H1 (cell line): ENCODE data around the gene NDUFS5. TPM values are rescaled to one million over a fixed set of nuclear protein-coding genes. Genes with fewer than 3 reads are reported as not detected.
A peak's percentile ranks its signal among the peaks of the same experiment; 100 is the strongest.

ENCODE experiments used
- ATF2 ChIP-seq: IDR thresholded peaks from 2 replicates; pipeline ENCODE4 v1.6.1; 2012; ENCODE audit warnings: low read length, inconsistent platforms
- BACH1 ChIP-seq: IDR thresholded peaks from 2 replicates; pipeline ENCODE4 v1.6.1; 2012; ENCODE audit warnings: low read length, improper control_type of control experiment
- CBX8 ChIP-seq: fragments of 300-800, 300-1000 bp; sonication (generic); IDR thresholded peaks from 2 replicates; pipeline ENCODE4 v1.7.1; 2016; ENCODE audit warnings: low read depth, low read length, borderline replicate concordance
- CEBPB ChIP-seq: IDR thresholded peaks from 2 replicates; pipeline ENCODE4 v1.6.1; 2012; ENCODE audit warnings: low read depth, low read length
- CREB1 ChIP-seq: IDR thresholded peaks from 2 replicates; pipeline ENCODE4 v1.6.1; 2012; ENCODE audit warnings: inconsistent platforms
- EGR1 ChIP-seq: IDR thresholded peaks from 2 replicates; pipeline ENCODE4 v1.6.1; 2011; ENCODE audit warnings: low read depth, low read length, borderline replicate concordance
- EP300 ChIP-seq, 2 experiments: IDR thresholded peaks; 1 replicate in 1 of 2; 2 replicates in 1 of 2; pipeline ENCODE4 v1.6.1; 2011 to 2012; ENCODE audit warnings: low read depth in 2 of 2, low read length in 2 of 2, mild to moderate bottlenecking in 2 of 2, borderline replicate concordance in 1 of 2, inconsistent platforms in 1 of 2, moderate library complexity in 1 of 2
- EZH2 ChIP-seq: fragments of 200-600 bp; sonication (generic); IDR thresholded peaks from 2 replicates; pipeline ENCODE4 v1.7.1; 2012; ENCODE audit warnings: low read depth, mild to moderate bottlenecking, moderate library complexity, low read length, inconsistent platforms; ENCODE audit not compliant: severe bottlenecking
- GABPA ChIP-seq: IDR thresholded peaks from 2 replicates; pipeline ENCODE4 v1.6.1; 2011; ENCODE audit warnings: mild to moderate bottlenecking, low read length, moderate library complexity, borderline replicate concordance; ENCODE audit not compliant: insufficient read depth
- HDAC2 ChIP-seq, 2 experiments: fragments of 300-600 bp in 1 of 2; sonication (generic) in 1 of 2; IDR thresholded peaks; 2 replicates each; pipeline ENCODE4 v1.6.1; 2011 to 2012; ENCODE audit warnings: low read depth in 2 of 2, low read length in 2 of 2, mild to moderate bottlenecking in 2 of 2, moderate library complexity in 2 of 2, borderline replicate concordance in 1 of 2, inconsistent platforms in 1 of 2
- KDM1A ChIP-seq: fragments of 200-600, 300-600 bp; sonication (generic); IDR thresholded peaks from 2 replicates; pipeline ENCODE4 v1.7.1; 2016; ENCODE audit warnings: mild to moderate bottlenecking, low read length, borderline replicate concordance
- MAFK ChIP-seq: IDR thresholded peaks from 2 replicates; pipeline ENCODE4 v1.6.1; 2012; ENCODE audit warnings: low read depth, mild to moderate bottlenecking, improper control_type of control experiment, low read length
- NRF1 ChIP-seq: IDR thresholded peaks from 2 replicates; pipeline ENCODE4 v1.6.1; 2011; ENCODE audit warnings: mild to moderate bottlenecking, low read depth, low read length, improper control_type of control experiment
- POLR2A ChIP-seq, 2 experiments: IDR thresholded peaks; 1 replicate in 1 of 2; 2 replicates in 1 of 2; pipeline ENCODE4 v1.6.1; 2011; ENCODE audit warnings: low read depth in 2 of 2, low read length in 2 of 2, mild to moderate bottlenecking in 2 of 2; ENCODE audit errors: control extremely low read depth in 1 of 2
- POU5F1 ChIP-seq: IDR thresholded peaks from 2 replicates; pipeline ENCODE4 v1.6.1; 2011; ENCODE audit warnings: low read depth, mild to moderate bottlenecking, low read length, moderate library complexity
- SIX5 ChIP-seq: IDR thresholded peaks from 2 replicates; pipeline ENCODE4 v1.6.1; 2011; ENCODE audit warnings: mild to moderate bottlenecking, low read depth, low read length
- SP2 ChIP-seq: IDR thresholded peaks from 2 replicates; pipeline ENCODE4 v1.6.1; 2012; ENCODE audit warnings: mild to moderate bottlenecking, low read length, inconsistent platforms
- TAF1 ChIP-seq: IDR thresholded peaks from 2 replicates; pipeline ENCODE4 v1.6.1; 2011; ENCODE audit warnings: mild to moderate bottlenecking, low read depth, low read length
- TBP ChIP-seq: IDR thresholded peaks from 2 replicates; pipeline ENCODE4 v1.6.1; 2011; ENCODE audit warnings: low read depth, low read length, improper control_type of control experiment
- TCF12 ChIP-seq: IDR thresholded peaks from 2 replicates; pipeline ENCODE4 v1.6.1; 2011; ENCODE audit warnings: low read depth, mild to moderate bottlenecking, low read length
- TEAD4 ChIP-seq: IDR thresholded peaks from 2 replicates; pipeline ENCODE4 v1.6.1; 2012; ENCODE audit warnings: low read depth, low read length, inconsistent platforms, mixed read lengths
- ZNF274 ChIP-seq: IDR thresholded peaks from 2 replicates; pipeline ENCODE4 v1.7.0; 2012; ENCODE audit warnings: low read length, borderline replicate concordance; ENCODE audit errors: extremely low read depth
- polyA plus RNA-seq, 7 experiments: library from polyadenylated mRNA; depleted of rRNA in 3 of 7; stranded (reverse) in 5 of 7; unstranded in 2 of 7; fragments of >200 nt in 5 of 7; fragments of 200-250 nt in 2 of 7; gene quantifications; 1 replicate in 5 of 7; 2 replicates in 1 of 7; 4 replicates in 1 of 7; pipeline versions ENCODE4 v1.2.1 to v1.2.3, GENCODE V29; 2011 to 2013; ENCODE audit warnings: missing spikeins in 2 of 7, mixed read lengths in 2 of 7
- total RNA-seq: library from RNA; stranded (reverse); fragmentation: NEBNext Ultra II Directional; extraction: Animal tissue kit (Norgen Biotek cat#: 25700); gene quantifications from 2 replicates; pipeline ENCODE4 v1.2.1, GENCODE V29; 2021
- TF ChIP-seq, protein P1 (sequence below): IDR thresholded peaks from 2 replicates; pipeline ENCODE4 v1.6.1; 2012; ENCODE audit warnings: inconsistent platforms

The NDUFS5 gene
- total and polyA plus RNA-seq, 2 of the 8 experiments (the other 6 are each of a cell fraction or from before 2014, with no cell fraction given): 435 to 835 TPM

- TF ChIP-seq POLR2A (IDR thresholded peaks at IDR 0.05; ENCODE audit: control extremely low read depth in 1 of 2, low read depth in 2 of 2, low read length in 2 of 2) (peak in 1 of 2 experiments; percentile 45; a peak in 2 of 3 replicates), ZNF274 (no peak), EP300 (IDR thresholded peaks at IDR 0.05; ENCODE audit: borderline replicate concordance in 1 of 2, low read depth in 2 of 2, low read length in 2 of 2) (peak in 1 of 2 experiments; percentile 41; a peak in 1 of 3 replicates), SIX5 (no peak), CEBPB (peak; percentile 33; the same call in 1 of the 2 replicates), CREB1 (no peak; the same call in 1 of the 2 replicates), KDM1A (no peak), TEAD4 (0 out of 2 replicates have a peak, but pooled peaks have one; percentile 8), TAF1 (0 out of 2 replicates have a peak, but pooled peaks have one; percentile 8), ATF2 (0 out of 2 replicates have a peak, but pooled peaks have one; percentile 73), TCF12 (no peak), EZH2 (no peak), GABPA (no peak), NRF1 (no peak), CBX8 (no peak), BACH1 (no peak), MAFK (no peak), SP2 (no peak), TBP (0 out of 2 replicates have a peak, but pooled peaks have one; percentile 37), POU5F1 (no peak), HDAC2 (IDR thresholded peaks at IDR 0.05; ENCODE audit: borderline replicate concordance in 1 of 2, low read depth in 2 of 2, low read length in 2 of 2) (no peak), EGR1 (no peak)
- TF ChIP-seq, protein P1, sequence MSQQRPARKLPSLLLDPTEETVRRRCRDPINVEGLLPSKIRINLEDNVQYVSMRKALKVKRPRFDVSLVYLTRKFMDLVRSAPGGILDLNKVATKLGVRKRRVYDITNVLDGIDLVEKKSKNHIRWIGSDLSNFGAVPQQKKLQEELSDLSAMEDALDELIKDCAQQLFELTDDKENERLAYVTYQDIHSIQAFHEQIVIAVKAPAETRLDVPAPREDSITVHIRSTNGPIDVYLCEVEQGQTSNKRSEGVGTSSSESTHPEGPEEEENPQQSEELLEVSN: 0 out of 2 replicates have a peak, but pooled peaks have one; percentile 15
Measured at GRCh38 chr1:39016604-39017171, 9.5 kb upstream of the NDUFS5 start (continued).
